ENCODE data around the gene ACSL5. TPM values are rescaled to one million over a fixed set of nuclear protein-coding genes. Genes with fewer than 3 reads are reported as not detected.

ACSL5 gene
- total and polyA plus RNA-seq, 11 donors = 4.0 to 23.8 (median 7.0) TPM

GRCh38 chr10:112351146-112351545, 22.8 kb upstream of the ACSL5 start:
- intact Hi-C loops (cut with DNase I) = no loop called here
- WGBS, 4 donors = 83 to 86% (median 83%) methylated on average over 8 of the region's 8 CpGs

GRCh38 chr10:112352044-112352443, 21.9 kb upstream of the ACSL5 start:
- whole genome bisulfite sequencing, 4 donors = 48 to 60% (median 58%) methylated on average over 3 of the region's 3 CpGs
- TF ChIP-seq POLR2A (IDR thresholded peaks at IDR 0.05) = no peak
- TF ChIP-seq CTCF (IDR thresholded peaks at IDR 0.05) = no peak

More at GRCh38 chr10:112351146-112351545, 22.8 kb upstream of the ACSL5 start:
- no peak overlapping the region for H3K27ac ChIP-seq
- no peak overlapping the region for H3K4me3 ChIP-seq
- H3K36me3 ChIP-seq = no peaks in the 10 kb centered on the region
- no peaks in the 10 kb centered on the region for H3K9me3 ChIP-seq
- DNase-seq (no peak), ATAC-seq (no peak)
- no peaks in the 10 kb centered on the region for H3K27me3 ChIP-seq
- TF ChIP-seq CTCF (IDR thresholded peaks at IDR 0.05) (no peak), POLR2A (IDR thresholded peaks at IDR 0.05) (no peak)
- H3K4me1 ChIP-seq = peaks cover 0 to 4% (median 0%) of the 10 kb centered on the region in 12 donors

DNA sequence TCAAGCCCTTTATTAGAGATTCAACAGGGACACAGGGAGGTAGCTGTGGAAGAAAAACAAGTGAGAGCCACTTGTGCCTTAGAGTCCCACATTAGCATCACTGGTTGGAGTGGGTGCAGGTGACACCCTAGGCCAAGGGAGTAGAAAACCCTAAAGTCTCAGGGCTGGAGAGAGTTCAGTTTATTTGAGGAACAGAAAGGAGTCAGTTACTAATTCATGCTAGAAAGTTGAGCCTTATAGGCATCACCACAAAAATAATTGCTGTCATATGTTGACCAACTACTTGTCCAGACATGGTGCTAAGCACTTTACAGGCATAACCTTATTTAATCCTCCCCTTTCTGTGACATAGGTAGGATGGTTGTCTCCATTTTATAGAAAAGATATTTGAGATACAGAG, 20.9 kb upstream of the ACSL5 start:
- no peaks in the 10 kb centered on the region for H3K9me3 ChIP-seq
- intact Hi-C loops (cut with DNase I) = no loop called here
- H3K27ac ChIP-seq = no peak overlapping the region
- DNase-seq = no peak
- TF ChIP-seq POLR2A (IDR thresholded peaks at IDR 0.05) (no peak), CTCF (IDR thresholded peaks at IDR 0.05) (no peak)
- no peak for ATAC-seq
- no peaks in the 10 kb centered on the region for H3K27me3 ChIP-seq
- peaks cover 0 to 4% (median 0%) of the 10 kb centered on the region in 12 donors for H3K4me1 ChIP-seq
- H3K4me3 ChIP-seq = no peak overlapping the region
- H3K36me3 ChIP-seq = no peaks in the 10 kb centered on the region

More at GRCh38 chr10:112352044-112352443, 21.9 kb upstream of the ACSL5 start:
- DNase-seq (no peak), ATAC-seq (peak; percentile 65 to 84 (median 77))
- H3K4me1 ChIP-seq = peaks cover 0 to 4% (median 0%) of the 10 kb centered on the region in 12 donors
- intact Hi-C loops (cut with DNase I) = no loop called here
- no peaks in the 10 kb centered on the region for H3K9me3 ChIP-seq
- H3K4me3 ChIP-seq = no peak overlapping the region
- H3K27me3 ChIP-seq = no peaks in the 10 kb centered on the region
- H3K36me3 ChIP-seq = no peaks in the 10 kb centered on the region
- H3K27ac ChIP-seq = peak overlapping the region in 6 of 12 donors; percentile 15 to 47 (median 36)

DNA sequence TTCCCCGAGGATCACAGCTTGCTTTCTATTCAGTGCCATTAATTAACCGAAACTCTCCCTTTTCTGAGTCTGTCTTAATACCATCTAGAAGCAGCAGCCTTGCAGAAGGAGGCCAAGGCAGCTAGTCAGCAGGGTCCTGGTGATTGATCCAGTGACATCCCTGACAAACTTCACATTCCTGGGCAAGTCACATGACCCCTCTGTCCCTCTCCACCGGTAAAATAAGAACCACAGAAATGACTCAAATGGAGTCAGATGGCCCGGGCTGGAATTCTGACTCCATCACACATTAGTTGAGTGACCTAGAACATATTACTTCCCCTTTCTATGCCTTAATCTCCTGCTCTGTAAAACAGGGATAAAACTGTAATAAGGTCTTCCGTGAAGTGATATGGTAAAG, 17.2 kb upstream of the ACSL5 start:
- WGBS, 4 donors = 58 to 82% (median 75%) methylated on average over 3 to 5 of the region's 5 CpGs
- DNase-seq (no peak), ATAC-seq (no peak)
- Histone ChIP-seq H3K36me3 (no peaks in the 10 kb centered on the region), H3K4me3 (no peak overlapping the region), H3K27ac (peak overlapping the region in 1 of 12 donors; percentile 37), H3K27me3 (no peaks in the 10 kb centered on the region), H3K9me3 (no peaks in the 10 kb centered on the region), H3K4me1 (peaks cover 6 to 27% (median 16%) of the 10 kb centered on the region in 12 donors)
- TF ChIP-seq POLR2A (IDR thresholded peaks at IDR 0.05) (no peak), CTCF (IDR thresholded peaks at IDR 0.05) (no peak)
- intact Hi-C loops (cut with DNase I) = no loop called here
